Germinal center (tissue), 1 donor: Measurements from ENCODE around the gene AICDA.
A peak's percentile ranks its signal among the peaks of the same experiment; 100 is the strongest.
"Not testable (repeated sequence)": the region's sequence is repeated elsewhere in the genome, so short reads cannot be mapped to it uniquely, and the experiment has no call there.

Experiments
- DNase-seq: peaks from one replicate; pipeline ENCODE4 v3.0.0; 2012; ENCODE audit warnings: mixed read lengths, low spot score

The AICDA gene

DNA sequence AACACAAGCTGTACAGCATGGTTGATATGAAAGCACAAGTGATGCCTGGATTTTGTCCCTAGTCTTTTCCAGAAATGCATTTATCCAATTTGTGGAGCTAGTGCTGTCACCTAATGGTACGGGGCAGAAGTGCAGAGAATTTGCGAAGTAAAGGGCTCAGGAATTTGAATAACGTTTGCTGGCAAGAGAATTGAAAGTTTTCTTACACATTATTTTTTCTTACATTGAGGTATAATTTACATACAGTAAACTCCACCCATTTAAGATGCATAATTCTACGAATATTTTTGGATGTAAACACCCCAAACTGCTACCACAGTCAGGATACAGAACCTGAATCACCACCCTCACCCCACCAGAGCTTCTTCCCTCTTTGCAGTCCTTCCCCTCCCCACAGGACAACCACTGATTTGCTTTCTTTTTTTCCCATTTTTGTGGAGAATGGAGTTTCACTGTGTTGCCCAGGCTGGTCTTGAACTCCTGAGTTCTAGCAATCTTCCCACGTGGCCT is 3.5 kb downstream of the AICDA start:
- peak; percentile 58 for DNase-seq

- DNase-seq, result no peak
Observed at GRCh38 chr12:8606890-8607289, 5.8 kb downstream of the AICDA start.

DNA sequence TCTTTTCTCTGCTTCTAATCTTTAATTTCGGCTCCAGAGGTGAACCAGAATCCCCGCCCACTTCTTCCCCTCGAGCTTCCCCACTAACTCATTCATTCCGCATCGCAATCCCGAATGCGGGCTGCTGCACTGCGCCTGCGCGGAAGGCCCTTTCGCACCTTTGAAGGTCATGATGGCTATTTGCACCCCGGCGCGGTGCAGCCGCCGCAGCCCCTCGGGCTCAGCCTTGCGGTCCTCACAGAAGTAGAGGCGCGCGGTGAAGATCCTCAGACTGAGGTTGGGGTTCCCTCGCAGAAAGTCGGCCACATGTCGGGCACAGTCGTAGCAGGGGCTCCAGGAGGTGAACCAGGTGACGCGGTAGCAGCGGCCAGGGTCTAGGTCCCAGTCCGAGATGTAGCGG is 7.6 kb downstream of the AICDA start:
- DNase-seq, result no peak

DNA sequence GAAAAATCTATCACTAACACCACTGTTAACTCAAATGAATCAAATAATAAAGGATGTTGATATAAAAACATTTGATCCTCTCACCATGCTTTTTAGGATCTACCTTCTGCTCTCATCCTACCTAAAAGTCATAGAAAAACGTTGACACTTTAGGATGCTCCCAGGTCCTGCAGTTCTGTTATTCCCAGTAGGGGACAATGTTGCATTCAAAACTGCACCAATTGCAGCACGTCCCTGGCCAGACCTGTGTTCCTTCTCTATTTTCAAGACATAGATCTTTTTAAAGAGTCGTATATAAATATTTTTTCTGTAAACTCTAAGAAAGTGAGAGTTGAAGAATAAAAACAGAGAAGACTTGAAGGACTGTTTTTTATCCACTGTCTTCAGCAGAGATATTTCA is 8.8 kb downstream of the AICDA start:
- no peak for DNase-seq

- no peak for DNase-seq
Observed at GRCh38 chr12:8603286-8603685, 9.4 kb downstream of the AICDA start.

GRCh38 chr12:8596561-8596960 is 16.1 kb downstream of the AICDA start:
- DNase-seq, result no peak

DNA sequence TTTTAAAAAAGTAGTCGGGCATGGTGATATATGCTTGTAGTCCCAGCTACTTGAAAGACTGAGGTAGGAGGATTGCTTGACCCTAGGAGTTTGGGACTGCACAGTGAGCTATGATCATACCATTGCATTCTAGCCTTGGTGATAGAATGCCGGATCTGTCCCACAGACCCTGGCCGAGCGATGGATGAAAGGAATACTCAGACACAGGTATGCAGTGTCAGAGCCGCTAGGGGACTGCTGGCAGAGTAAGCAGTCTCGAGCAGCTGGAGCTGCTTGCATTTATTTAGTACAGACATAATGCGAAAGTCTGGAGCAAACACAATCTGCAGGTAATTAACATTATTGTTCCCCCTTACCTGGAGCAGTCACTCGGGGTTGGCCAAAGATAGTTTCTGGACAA is 18.6 kb downstream of the AICDA start:
- no peak for DNase-seq

- no peak for DNase-seq
Observed at GRCh38 chr12:8593246-8593645, 19.4 kb downstream of the AICDA start.

GRCh38 chr12:8590842-8591545 is 21.7 kb downstream of the AICDA start:
- peak; percentile 78 for DNase-seq

DNA sequence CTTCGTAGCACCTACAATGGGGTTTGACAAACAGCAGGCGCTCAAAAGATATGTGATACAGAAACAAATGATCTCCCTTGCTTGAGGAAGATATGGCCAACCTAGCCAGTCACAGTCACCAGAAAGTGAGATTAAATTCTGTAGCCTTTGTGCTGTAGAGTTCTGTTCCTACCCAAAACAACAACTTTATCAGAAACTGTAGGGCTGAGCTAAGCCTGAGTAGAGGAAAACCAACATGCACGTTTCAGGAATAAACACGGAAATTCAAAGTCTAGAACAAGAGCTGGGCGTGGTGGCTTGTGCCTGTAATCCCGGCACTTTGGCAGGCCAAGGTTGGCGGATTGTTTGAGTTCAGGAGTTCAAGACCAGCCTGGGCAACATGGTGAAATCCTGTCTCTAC is 23.0 kb downstream of the AICDA start:
- no peak for DNase-seq

GRCh38 chr12:8584478-8584877 is 28.2 kb downstream of the AICDA start:
- DNase-seq, result not testable (repeated sequence)

GRCh38 chr12:8584004-8584403 is 28.7 kb downstream of the AICDA start:
- no peak for DNase-seq

GRCh38 chr12:8581098-8581784 is 31.4 kb downstream of the AICDA start:
- no peak for DNase-seq

DNA sequence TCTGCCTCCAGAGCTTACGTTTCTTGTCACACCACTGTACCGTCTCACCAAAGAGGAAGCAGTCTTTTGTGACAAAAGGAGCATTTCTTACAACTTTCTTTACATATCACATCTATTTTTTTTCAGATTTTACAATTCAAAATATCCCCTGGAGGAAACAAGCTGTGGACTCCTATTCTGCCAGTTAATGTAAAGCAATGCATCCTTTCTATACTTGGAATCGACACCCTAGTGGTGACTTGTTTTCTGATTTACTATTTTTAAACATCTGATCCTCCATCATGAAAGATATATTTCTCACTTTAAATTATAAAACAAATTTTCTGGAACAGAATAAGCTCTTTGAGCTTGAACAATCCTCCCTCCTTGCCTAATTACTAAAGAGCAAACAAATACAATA is 34.8 kb downstream of the AICDA start:
- DNase-seq, result peak; percentile 12

DNA sequence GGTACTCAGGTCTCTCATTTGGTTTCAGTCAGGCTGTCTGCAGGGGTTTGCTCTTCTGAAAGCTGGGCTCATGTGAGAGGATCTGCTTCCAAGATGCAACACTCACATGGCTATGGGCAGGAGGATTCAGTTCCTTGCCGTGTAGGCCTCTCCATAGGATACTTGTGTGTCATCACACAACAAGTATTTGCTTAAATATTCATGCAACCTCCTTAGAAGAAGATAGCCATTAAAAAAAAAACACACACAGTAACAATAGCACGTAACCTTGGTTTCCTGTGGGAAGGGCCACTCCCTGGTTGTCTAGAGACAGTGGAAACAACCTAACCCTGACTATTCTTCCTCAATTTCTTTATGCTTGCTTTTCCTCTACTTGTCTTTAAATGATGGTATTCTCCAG is 40.2 kb downstream of the AICDA start:
- DNase-seq, result no peak

DNA sequence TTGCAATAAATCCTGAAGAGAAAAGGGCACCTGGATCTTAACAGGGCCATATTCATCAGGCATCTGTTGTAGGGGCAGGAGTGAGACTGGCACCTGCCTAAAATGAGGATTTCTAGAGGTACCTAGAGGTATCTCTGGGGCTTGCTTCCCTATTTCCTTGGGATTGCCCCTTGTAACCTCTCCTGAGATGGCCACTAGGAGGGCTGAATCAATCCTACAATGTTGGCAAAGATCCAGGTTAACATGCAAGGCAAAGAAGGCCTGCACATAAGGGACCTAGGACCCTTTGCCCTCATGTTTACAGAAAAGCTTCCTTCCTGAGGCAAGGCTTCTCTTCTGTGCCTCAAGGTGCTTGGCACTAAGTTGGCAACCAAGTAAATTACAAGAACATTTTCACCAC is 46.1 kb downstream of the AICDA start:
- DNase-seq, result no peak

GRCh38 chr12:8566052-8566451 is 46.6 kb downstream of the AICDA start:
- DNase-seq, result not testable (repeated sequence)

DNA sequence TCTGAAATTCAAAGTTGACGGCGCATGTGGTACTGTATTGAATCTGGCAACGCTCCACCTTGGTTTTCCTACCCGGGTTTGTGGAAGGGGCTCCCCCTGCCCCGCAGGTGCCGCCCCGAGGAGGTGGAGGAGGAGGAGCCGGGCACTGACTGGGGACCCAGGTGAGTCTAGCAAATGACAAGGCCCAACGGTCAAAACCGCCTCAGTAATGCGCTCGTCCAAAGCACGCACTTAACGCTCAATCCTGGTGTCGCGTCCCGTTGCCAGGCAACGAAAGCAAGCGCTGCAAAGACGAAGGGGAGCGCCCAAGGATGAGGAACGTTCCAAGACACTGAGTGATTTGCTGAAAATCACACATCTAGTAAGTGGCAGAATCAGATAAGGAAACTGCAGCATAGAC is 48.0 kb downstream of the AICDA start:
- DNase-seq, result no peak

GRCh38 chr12:8563356-8563755 is 49.3 kb downstream of the AICDA start:
- no peak for DNase-seq

DNA sequence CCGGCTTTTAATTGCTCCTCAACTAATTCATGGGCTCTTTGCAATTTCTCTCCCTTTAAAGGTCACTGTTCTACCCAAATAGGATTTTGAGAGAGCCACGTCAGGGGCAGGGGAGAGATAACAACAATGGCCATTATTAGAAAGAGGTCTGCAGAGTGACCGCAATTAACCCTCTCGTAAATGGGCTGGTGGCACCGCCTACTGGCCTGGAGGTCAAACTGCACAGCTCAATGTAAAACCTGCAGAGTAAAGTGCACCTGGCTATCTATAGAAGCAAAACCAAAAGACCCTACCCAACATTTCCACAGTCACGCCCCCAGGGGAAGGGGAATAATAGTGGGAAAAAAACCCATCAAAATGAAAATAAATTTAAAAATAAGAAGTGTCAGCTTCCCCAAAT is 50.3 kb downstream of the AICDA start:
- no peak for DNase-seq

GRCh38 chr12:8561011-8561410 is 51.6 kb downstream of the AICDA start:
- no peak for DNase-seq

DNA sequence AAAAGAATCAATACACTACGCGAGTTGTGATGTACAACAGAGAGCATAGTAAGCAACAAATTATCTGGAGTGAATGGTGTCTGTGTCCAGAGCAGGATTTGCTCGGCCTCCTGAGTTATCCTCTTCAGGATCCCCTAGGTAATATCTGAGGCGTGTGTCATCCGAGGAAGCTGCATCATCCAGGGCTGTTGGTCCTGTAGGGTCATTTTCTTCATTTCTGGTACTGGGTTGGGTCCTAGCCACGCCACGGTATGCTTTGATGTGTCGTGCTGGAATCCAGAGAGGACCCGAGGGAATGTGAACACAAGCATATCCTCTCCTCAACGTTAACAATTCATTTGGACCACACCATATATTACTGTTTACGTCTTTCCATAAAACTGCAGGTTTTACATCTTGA is 53.0 kb downstream of the AICDA start:
- no peak for DNase-seq

GRCh38 chr12:8556531-8557097 is 56.0 kb downstream of the AICDA start:
- no peak for DNase-seq
